Activated CD4-positive, CD25-positive, alpha-beta regulatory T cell treated with anti-CD3 and anti-CD28 coated beads, Interleukin-2, amount 50 U/mL, for 72 hours (primary cell): Measurements from ENCODE around the gene DLG1.

Source experiments
- DNase-seq: peaks from one replicate; pipeline ENCODE4 v3.0.0; 2021

DLG1 gene

DNA sequence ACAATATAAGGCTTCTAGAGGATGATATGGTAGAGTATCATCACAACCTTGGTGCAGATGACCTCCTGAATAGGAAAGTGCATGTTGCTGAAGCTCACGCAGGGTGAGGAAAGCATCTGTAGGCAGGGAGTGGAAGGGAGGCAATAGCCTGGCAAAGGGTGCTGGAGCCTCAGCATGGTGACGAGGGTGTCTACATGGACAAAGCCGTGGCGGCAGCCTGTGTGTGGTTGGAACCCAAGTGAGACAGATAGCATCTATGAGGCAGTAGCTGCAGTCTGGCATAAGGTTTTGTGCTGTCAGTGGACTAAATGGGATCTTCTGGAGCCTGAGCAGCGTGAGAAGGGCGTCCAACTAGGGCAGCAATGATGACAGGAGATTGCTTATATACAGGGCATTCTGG, 132.5 kb downstream of the DLG1 start:
- DNase-seq: no peak

DNA sequence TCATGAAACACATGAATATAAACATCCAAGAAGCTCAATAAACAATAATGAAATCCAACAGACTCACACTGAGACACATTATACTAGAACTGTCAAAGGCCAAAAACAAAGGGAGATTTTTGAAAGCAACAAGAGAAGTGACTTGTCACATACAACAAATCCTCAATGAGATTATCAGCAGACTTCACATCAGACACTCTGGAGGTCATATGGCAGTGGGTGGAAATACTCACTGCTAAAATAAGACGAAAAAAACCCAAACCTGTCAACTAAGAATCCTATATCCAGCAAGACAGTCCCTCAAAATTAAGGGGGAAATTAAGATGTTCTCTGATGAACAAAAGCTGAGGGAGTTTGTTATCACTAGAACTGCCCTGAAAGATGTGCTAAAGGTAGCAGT, 143.4 kb downstream of the DLG1 start:
- DNase-seq: no peak

DNA sequence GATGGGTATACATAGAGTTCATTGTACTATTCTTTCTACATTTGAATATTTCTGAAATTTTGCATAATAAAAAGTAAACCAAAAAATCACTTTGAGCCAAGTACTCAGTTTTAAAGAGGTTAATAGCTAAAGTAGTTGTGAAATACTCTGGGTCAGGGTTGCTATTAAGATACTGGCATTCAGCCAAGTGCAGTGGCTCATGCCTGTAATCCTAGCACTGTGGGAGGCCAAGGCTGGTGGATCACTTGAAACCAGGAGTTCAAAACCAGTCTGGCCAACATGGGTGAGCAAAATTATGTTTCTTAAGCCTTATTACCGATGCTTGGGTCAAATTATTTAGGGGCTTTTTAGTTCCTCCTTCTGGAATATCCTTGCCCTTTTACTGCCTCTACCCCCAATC, 146.8 kb downstream of the DLG1 start:
- no peak for DNase-seq

DNA sequence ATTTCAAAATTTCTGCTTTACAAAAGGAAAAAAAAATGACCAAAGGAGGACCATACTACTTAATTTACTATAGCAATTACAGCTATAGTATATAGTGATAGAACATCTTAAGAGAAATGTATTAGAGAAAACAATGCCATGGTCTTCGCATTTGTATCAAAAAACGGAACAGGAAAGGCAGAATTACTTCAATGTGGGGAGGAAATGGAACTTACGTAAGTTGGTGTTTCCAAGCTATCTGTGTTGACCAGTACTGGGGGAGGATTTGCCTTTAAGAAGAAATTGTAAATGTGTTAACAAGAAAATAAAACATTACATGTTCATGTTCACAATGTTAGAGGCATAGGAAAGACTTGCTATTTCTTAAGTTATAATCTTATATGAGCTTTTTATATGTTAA, 148.9 kb downstream of the DLG1 start:
- DNase-seq: no peak

DNA sequence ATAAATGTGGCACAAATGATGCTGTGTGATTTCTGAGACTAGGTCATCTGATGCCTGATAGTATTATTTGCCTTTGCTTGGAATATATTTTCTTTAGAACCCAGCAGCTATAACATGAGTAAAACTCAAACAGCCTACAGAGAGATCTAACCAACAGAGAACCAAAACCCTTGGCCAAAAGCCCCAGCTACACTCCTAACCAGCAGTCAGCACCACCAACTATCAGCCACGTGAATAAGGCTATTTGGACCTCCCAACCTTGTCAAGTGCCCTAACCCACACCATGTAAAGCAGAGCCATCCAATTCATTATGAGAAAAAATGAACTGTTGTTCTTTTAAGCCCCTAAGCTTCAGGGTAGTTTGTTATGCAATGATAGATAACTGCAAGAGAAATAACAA, 154.2 kb downstream of the DLG1 start:
- DNase-seq: no peak

- no peak for DNase-seq
These were observed 158.8 kb downstream of the DLG1 start for GRCh38 chr3:197139586-197139985.

DNA sequence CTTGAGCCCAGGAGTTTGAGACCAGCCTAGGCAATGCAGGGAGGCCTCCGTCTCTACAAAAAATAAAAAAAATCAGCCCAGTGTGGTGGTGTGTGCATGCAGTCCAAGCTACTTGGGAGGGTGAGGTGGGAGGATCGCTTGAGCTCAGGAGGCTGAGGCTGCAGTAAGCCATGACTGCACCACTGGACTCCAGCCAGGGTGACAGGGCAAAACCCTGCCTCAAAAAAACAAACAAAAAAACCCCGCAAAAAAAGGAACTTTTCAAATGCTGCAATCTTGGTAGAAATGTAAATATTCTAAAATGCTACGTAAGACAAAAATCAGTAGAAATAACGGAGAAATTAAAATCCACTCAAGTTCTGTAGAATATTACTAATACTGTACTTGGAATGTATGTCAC, 160.7 kb downstream of the DLG1 start:
- DNase-seq: no peak

DNA sequence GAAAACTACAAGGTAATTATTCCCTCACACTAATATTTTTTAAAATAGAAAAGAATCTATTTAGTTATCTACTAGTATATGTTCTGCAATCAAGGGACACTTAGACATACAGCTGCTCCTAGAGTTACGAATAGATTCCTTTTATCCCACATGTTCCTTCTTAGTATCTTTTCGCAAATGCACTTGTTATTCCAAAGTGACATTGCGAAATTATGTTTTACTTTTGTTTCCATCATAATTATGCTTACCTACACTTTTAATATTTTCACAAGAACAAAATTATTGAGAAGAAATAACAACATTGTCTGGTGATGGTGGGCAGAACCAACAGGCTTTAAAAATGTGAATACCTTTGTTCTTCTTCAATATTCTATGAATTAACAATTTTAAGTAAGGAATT, 161.7 kb downstream of the DLG1 start:
- DNase-seq: no peak

- no peak for DNase-seq
These were observed 163.2 kb downstream of the DLG1 start for GRCh38 chr3:197135212-197135611.

DNA sequence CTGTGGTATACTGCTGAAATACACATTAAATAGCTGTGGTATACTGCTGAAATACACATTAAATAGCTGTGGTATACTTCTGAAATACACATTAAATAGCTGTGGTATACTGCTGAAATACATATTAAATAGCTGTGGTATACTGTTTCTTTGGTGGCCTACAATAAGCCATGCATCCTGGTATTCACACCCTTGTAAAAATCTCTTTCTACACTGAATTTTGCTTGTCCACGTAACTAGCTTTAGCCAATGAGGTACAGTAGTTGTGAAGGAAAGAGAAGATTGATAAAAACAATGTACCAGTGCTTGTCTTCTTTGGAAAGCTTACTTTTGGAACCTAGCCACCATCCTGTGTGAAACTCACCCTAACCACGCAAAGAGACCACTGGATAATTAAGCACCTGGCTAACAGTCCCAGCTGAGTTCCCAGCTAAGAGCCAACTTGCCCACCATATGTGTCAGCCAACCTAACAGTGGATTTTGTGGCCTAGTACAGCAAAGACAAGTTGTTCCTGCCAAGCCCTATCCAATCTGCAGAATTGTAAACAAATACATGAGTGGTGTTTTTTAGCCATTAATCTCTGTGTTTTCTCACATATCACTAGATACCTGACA, 165.4 kb downstream of the DLG1 start:
- DNase-seq: no peak

GRCh38 chr3:197125636-197126035, 172.8 kb downstream of the DLG1 start:
- DNase-seq: no peak

DNA sequence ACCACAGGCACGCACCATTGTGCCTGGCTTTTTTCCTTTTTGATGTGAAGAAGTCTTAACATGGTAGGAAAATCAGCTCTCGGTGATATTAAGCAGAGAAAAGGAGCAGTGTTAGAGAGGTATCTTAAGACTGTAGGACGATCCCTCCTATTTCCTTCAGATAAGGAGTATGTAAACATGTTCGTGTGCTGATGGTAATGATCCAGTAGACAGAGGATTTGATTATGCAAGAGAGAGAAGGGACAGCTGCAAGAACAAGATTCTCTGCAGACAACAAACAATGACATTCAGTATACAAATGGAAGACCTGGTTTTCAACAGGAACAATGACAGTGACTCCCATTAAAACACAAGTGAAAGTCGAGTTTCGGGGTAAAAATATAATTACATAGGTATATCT, 173.7 kb downstream of the DLG1 start:
- no peak for DNase-seq

- no peak for DNase-seq
These were observed 176.0 kb downstream of the DLG1 start for GRCh38 chr3:197122394-197122793.

DNA sequence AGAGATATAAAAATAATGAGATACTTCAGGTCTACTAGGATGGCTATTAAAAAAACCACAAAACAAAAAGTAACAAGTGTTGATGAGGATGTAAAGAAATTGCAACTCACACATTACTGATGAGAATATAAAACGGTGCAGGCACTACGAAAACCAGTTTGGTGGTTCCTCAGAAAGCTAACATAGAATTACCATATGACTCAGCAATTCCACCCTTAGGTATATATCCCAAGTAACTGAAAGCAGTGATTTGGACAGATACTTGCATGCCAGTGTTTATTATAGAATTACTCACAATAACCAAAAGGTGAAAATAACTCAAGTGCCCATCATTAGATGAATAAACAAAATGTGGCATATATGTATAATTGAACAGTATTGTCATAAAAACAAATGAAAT, 181.3 kb downstream of the DLG1 start:
- DNase-seq: no peak

- no peak for DNase-seq
These were observed 184.4 kb downstream of the DLG1 start for GRCh38 chr3:197114007-197114406.

DNA sequence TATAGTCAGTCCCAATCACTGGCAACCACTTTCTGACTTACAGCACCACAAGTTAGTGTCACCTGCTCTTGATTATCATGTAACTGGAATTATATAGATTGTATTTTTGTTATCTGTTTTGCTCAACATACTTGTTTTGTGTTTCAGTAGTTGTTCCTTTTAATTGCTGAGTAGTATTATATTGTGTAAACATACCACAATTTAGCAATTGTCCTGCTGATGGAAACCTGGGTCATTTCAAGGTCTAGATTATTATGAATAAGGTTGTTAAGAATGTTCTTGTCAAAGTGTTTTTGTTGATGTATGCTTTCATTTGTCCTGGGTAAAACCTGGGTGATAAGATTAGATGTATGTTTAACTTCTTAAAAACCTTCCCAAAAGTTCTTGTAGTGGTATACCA, 186.7 kb downstream of the DLG1 start:
- no peak for DNase-seq

- DNase-seq: no peak
These were observed 192.6 kb downstream of the DLG1 start for GRCh38 chr3:197105786-197106185.

GRCh38 chr3:197104738-197105137, 193.7 kb downstream of the DLG1 start:
- DNase-seq: no peak

- DNase-seq: no peak
These were observed 194.6 kb downstream of the DLG1 start for GRCh38 chr3:197103766-197104165.

DNA sequence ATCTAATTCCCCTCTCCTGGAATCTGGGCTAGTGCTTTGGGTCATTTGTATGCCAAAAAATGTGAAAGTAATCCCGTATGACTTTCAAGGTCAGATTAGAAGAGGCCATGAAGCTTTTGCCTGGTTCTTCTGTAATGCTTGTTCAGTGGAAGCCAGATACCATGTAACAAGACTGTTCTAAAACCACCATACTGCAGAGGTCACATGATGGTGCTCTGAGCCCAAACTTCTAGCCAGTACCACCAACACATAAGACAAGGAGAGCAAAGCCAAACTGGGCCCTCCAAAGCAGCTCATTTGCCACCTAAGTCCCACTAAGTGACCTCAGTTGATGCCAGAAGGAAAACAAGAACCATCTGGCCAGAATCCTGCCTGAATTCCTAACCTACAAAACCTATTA, 204.5 kb downstream of the DLG1 start:
- no peak for DNase-seq

GRCh38 chr3:197088370-197088769, 210.0 kb downstream of the DLG1 start:
- no peak for DNase-seq

DNA sequence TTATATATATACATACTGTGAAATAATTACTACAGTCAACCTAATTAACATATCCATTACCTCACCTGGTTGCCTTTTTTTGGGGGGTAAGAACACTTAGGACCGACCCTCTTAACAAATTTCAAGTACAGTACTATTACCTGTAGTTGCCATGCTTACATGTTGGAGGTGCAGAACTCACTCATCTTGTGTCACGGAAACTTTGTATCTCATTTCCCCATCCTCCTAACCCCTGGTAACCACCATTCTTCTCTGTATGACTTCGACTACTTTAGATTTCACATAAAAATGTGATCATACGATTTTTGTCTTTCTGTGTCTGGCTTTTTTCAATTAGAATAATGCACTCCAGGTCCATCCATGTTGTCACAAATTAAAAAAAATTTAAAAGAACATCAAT, 213.3 kb downstream of the DLG1 start:
- no peak for DNase-seq

GRCh38 chr3:197083486-197083885, 214.9 kb downstream of the DLG1 start:
- no peak for DNase-seq

DNA sequence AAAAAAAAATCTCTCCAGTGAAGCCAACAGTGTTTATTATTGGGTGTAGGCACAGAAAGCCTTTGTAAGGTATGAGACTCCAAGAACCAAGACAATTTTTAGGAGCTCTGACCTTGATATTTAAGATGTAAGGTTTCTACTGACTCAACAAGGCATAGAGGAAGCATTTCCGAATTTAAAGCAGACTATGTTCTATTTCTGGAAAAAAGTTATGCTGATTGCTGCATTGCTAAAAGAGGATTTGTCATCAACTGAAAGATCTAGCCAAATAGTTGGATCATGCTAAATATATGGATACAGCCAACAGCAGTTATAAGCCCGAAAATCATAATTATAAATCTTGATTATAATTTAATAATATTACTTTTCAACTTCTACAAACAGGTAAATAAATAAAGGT, 215.5 kb downstream of the DLG1 start:
- DNase-seq: no peak

DNA sequence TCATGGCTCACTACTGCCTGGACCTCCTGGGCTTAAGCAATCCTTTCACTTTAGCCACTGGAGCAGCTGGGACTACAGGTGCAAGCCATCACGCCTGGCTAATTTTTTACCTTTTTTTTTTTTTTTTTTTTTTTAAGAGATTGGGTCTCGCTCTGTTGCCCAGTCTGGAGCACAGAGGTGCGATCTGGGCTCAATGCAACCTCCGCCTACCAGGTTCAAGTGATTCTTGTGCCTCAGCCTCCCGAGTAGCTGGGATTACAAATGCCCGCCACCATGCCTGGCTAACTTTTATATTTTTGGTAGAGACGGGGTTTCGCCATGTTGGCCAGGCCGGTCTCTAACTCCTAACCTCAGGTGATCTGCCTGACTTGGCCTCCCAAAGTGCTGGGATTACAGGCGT, 218.1 kb downstream of the DLG1 start:
- DNase-seq: no peak

DNA sequence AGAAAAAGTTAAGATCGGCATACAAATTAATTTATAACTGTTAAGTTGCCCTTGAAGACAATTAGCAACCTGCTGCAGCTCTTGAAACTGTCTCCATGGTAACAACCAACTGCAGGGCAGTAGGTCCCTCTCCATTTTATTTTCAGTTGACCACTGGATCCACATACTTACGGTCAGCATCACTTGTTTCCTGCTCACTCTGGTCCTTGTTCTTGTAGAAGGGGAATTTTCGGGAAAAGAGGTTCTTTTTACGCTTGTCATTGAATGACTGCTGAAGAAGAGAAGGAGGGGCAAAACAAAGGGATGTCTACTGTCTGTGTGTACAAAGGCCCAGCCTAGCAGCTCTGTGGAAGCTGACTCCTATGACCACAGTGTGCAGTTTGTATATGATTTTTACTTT, 222.0 kb downstream of the DLG1 start:
- no peak for DNase-seq
